ENCODE measurements around the gene ITGB5. TPM values are rescaled to one million over a fixed set of nuclear protein-coding genes. Genes with fewer than 3 reads are reported as not detected.

ITGB5 gene
- total and polyA plus RNA-seq, 4 donors: 16.9 to 66.6 (median 48.0) TPM

DNA sequence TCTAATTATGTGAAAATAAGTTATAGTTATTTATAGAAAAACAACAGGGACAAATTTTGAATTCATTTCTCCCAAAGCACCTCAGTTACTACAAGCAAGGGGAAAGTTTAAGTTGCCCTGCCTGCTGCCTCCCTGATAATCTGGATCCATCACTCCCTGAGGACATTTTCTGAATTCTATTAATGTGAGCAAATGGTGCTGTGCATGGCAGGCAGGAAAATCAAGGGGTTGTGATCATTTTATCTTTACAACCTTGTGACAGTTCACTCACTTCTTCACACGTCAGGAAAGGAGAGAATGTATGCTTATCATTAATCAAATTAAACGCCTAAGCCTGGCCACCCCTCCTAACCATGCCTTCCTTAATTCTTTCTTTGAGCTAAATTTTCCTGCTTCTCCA is 39.3 kb downstream of the ITGB5 start:
- WGBS: 85% methylated on average over 2 of the region's 2 CpGs
- DNase-seq (ENCODE audit: low spot score): no peak
- no peak overlapping the region for H3K9ac ChIP-seq (ENCODE audit: low read depth in 1 of 2, low read length in 2 of 2)
- H3K9me3 ChIP-seq (ENCODE audit: control insufficient read depth in 4 of 4, low read length in 3 of 4): no peaks in the 10 kb centered on the region
- H3K4me3 ChIP-seq (ENCODE audit: low read depth in 1 of 3, low read length in 3 of 3): no peak overlapping the region
- H3K4me1 ChIP-seq (ENCODE audit: control insufficient read depth in 4 of 4, insufficient read depth in 4 of 4, low read length in 3 of 4): peaks cover 5 to 16% (median 9%) of the 10 kb centered on the region in 4 donors
- peaks cover 4 to 20% (median 13%) of the 10 kb centered on the region in 4 donors for H3K36me3 ChIP-seq (ENCODE audit: control insufficient read depth in 4 of 4, insufficient read depth in 3 of 4, low read depth in 1 of 4, low read length in 3 of 4)
- no peaks in the 10 kb centered on the region for H3K27me3 ChIP-seq (ENCODE audit: control insufficient read depth in 4 of 4, insufficient read depth in 4 of 4, low read length in 3 of 4)
- H3K27ac ChIP-seq (ENCODE audit: low read depth in 1 of 2, low read length in 2 of 2): no peak overlapping the region
- TF ChIP-seq FOXA2 (IDR thresholded peaks at IDR 0.05) (no peak), GABPA (IDR thresholded peaks at IDR 0.05 in 1 of 2, conservative IDR thresholded peaks at IDR 0.05 in 1 of 2) (no peak), RAD21 (IDR thresholded peaks at IDR 0.05) (no peak), EGR1 (IDR thresholded peaks at IDR 0.05; ENCODE audit: low read depth in 2 of 2) (no peak), NR2F2 (IDR thresholded peaks at IDR 0.05) (no peak), FOXA1 (IDR thresholded peaks at IDR 0.05) (no peak), TAF1 (conservative IDR thresholded peaks at IDR 0.05) (no peak), SP1 (IDR thresholded peaks at IDR 0.05) (no peak), HNF4G (IDR thresholded peaks at IDR 0.05) (no peak), RXRA (IDR thresholded peaks at IDR 0.05) (no peak), YY1 (IDR thresholded peaks at IDR 0.05) (no peak)
- TF ChIP-seq, protein P1, sequence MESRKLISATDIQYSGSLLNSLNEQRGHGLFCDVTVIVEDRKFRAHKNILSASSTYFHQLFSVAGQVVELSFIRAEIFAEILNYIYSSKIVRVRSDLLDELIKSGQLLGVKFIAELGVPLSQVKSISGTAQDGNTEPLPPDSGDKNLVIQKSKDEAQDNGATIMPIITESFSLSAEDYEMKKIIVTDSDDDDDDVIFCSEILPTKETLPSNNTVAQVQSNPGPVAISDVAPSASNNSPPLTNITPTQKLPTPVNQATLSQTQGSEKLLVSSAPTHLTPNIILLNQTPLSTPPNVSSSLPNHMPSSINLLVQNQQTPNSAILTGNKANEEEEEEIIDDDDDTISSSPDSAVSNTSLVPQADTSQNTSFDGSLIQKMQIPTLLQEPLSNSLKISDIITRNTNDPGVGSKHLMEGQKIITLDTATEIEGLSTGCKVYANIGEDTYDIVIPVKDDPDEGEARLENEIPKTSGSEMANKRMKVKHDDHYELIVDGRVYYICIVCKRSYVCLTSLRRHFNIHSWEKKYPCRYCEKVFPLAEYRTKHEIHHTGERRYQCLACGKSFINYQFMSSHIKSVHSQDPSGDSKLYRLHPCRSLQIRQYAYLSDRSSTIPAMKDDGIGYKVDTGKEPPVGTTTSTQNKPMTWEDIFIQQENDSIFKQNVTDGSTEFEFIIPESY (IDR thresholded peaks at IDR 0.05): no peak
- TF ChIP-seq, protein P2, sequence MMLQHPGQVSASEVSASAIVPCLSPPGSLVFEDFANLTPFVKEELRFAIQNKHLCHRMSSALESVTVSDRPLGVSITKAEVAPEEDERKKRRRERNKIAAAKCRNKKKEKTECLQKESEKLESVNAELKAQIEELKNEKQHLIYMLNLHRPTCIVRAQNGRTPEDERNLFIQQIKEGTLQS (IDR thresholded peaks at IDR 0.05): no peak
- TF ChIP-seq, protein P3, sequence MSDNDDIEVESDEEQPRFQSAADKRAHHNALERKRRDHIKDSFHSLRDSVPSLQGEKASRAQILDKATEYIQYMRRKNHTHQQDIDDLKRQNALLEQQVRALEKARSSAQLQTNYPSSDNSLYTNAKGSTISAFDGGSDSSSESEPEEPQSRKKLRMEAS (IDR thresholded peaks at IDR 0.05): no peak
- TF ChIP-seq, protein P4, sequence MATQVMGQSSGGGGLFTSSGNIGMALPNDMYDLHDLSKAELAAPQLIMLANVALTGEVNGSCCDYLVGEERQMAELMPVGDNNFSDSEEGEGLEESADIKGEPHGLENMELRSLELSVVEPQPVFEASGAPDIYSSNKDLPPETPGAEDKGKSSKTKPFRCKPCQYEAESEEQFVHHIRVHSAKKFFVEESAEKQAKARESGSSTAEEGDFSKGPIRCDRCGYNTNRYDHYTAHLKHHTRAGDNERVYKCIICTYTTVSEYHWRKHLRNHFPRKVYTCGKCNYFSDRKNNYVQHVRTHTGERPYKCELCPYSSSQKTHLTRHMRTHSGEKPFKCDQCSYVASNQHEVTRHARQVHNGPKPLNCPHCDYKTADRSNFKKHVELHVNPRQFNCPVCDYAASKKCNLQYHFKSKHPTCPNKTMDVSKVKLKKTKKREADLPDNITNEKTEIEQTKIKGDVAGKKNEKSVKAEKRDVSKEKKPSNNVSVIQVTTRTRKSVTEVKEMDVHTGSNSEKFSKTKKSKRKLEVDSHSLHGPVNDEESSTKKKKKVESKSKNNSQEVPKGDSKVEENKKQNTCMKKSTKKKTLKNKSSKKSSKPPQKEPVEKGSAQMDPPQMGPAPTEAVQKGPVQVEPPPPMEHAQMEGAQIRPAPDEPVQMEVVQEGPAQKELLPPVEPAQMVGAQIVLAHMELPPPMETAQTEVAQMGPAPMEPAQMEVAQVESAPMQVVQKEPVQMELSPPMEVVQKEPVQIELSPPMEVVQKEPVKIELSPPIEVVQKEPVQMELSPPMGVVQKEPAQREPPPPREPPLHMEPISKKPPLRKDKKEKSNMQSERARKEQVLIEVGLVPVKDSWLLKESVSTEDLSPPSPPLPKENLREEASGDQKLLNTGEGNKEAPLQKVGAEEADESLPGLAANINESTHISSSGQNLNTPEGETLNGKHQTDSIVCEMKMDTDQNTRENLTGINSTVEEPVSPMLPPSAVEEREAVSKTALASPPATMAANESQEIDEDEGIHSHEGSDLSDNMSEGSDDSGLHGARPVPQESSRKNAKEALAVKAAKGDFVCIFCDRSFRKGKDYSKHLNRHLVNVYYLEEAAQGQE (IDR thresholded peaks at IDR 0.05): no peak

DNA sequence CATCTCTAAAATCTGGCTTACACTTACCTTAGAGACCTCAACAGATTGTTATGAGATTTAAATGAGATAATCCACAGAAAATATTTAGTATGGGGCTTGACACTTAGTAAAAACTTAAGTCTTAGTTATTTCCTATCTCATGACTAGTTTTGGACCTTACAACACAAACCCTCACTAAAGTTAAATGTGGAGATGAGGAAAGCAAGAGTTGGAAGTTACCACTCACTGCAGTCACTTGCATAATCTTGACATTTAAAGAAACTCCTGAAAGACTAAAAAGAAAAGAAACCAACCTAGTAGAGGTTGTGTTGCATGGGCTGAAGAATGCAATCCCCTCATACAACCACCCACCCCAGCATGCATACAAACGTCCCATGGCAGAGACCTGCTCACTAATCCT is 40.1 kb downstream of the ITGB5 start:
- 90% methylated on average over 1 of the region's 1 CpG for WGBS
- no peak for DNase-seq (ENCODE audit: low spot score)
- Histone ChIP-seq H3K27ac (ENCODE audit: low read depth in 1 of 2, low read length in 2 of 2) (no peak overlapping the region), H3K27me3 (ENCODE audit: control insufficient read depth in 4 of 4, insufficient read depth in 4 of 4, low read length in 3 of 4) (no peaks in the 10 kb centered on the region), H3K4me3 (ENCODE audit: low read depth in 1 of 3, low read length in 3 of 3) (no peak overlapping the region), H3K9ac (ENCODE audit: low read depth in 1 of 2, low read length in 2 of 2) (no peak overlapping the region), H3K4me1 (ENCODE audit: control insufficient read depth in 4 of 4, insufficient read depth in 4 of 4, low read length in 3 of 4) (peaks cover 5 to 13% (median 9%) of the 10 kb centered on the region in 4 donors), H3K9me3 (ENCODE audit: control insufficient read depth in 4 of 4, low read length in 3 of 4) (no peaks in the 10 kb centered on the region), H3K36me3 (ENCODE audit: control insufficient read depth in 4 of 4, insufficient read depth in 3 of 4, low read depth in 1 of 4, low read length in 3 of 4) (peaks cover 4 to 20% (median 14%) of the 10 kb centered on the region in 4 donors)
- TF ChIP-seq, protein P3 (IDR thresholded peaks at IDR 0.05): no peak
- TF ChIP-seq, protein P5, sequence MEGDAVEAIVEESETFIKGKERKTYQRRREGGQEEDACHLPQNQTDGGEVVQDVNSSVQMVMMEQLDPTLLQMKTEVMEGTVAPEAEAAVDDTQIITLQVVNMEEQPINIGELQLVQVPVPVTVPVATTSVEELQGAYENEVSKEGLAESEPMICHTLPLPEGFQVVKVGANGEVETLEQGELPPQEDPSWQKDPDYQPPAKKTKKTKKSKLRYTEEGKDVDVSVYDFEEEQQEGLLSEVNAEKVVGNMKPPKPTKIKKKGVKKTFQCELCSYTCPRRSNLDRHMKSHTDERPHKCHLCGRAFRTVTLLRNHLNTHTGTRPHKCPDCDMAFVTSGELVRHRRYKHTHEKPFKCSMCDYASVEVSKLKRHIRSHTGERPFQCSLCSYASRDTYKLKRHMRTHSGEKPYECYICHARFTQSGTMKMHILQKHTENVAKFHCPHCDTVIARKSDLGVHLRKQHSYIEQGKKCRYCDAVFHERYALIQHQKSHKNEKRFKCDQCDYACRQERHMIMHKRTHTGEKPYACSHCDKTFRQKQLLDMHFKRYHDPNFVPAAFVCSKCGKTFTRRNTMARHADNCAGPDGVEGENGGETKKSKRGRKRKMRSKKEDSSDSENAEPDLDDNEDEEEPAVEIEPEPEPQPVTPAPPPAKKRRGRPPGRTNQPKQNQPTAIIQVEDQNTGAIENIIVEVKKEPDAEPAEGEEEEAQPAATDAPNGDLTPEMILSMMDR (IDR thresholded peaks at IDR 0.05; ENCODE audit: low read depth, low read length, missing input control): no peak
- no peak for TF ChIP-seq FOXA2 (IDR thresholded peaks at IDR 0.05)

Measured in liver (tissue), 9 donors.